GM12872 (cell line): ENCODE results near the gene E2F4.

Experiments used
- CTCF ChIP-seq: IDR thresholded peaks from 3 replicates; pipeline ENCODE4 v1.5.1; 2011; ENCODE audit warnings: low read depth, mild to moderate bottlenecking, low read length, moderate library complexity; ENCODE audit not compliant: insufficient read depth

The E2F4 gene

GRCh38 chr16:67233596-67233995 lies 41.6 kb downstream of the E2F4 start:
- TF ChIP-seq CTCF = no peak

GRCh38 chr16:67234180-67234597 lies 42.2 kb downstream of the E2F4 start:
- TF ChIP-seq CTCF = no peak

GRCh38 chr16:67235816-67236562 lies 44.0 kb downstream of the E2F4 start:
- TF ChIP-seq CTCF = no peak

GRCh38 chr16:67236563-67237395 lies 44.8 kb downstream of the E2F4 start:
- no peak for TF ChIP-seq CTCF

GRCh38 chr16:67237396-67238277 lies 45.7 kb downstream of the E2F4 start:
- no peak for TF ChIP-seq CTCF

- TF ChIP-seq CTCF = no peak
These were observed 46.3 kb downstream of the E2F4 start for GRCh38 chr16:67238278-67238575.
